OCI-LY1 (cell line): ENCODE data around the gene SCAF8.
"Not testable (repeated sequence)": the region's sequence is repeated elsewhere in the genome, so short reads cannot be mapped to it uniquely, and the experiment has no call there.

Experiments used
- H2AFZ ChIP-seq: fragments of 200-600 bp; sonication (generic), shearing (Covaris generic); 2 replicates; pipeline ENCODE4 v1.6.0; 2014; ENCODE audit warnings: antibody characterized with exemption, mild to moderate bottlenecking, low read length
- H3F3A ChIP-seq: fragments of 200-600 bp; sonication (generic), shearing (Covaris generic); 2 replicates; pipeline ENCODE4 v1.6.0; 2014; ENCODE audit warnings: mild to moderate bottlenecking, antibody characterized with exemption, low read length, moderate library complexity; ENCODE audit not compliant: insufficient read depth
- H3K27ac ChIP-seq: fragments of 200-600 bp; sonication (generic); 2 replicates; pipeline ENCODE4 v1.5.1; 2014; ENCODE audit warnings: low read length, mixed run types, mild to moderate bottlenecking, low read depth; ENCODE audit not compliant: poor library complexity, severe bottlenecking
- H3K27me3 ChIP-seq: fragments of 200-600 bp; sonication (generic); 2 replicates; pipeline ENCODE4 v1.6.0; 2014; ENCODE audit warnings: antibody characterized with exemption, mild to moderate bottlenecking, low read length, moderate library complexity; ENCODE audit not compliant: insufficient read depth
- H3K36me3 ChIP-seq: fragments of 200-600 bp; sonication (generic); 2 replicates; pipeline ENCODE4 v1.6.1; 2014; ENCODE audit warnings: mild to moderate bottlenecking, antibody characterized with exemption, low read length, moderate library complexity, mixed read lengths; ENCODE audit not compliant: insufficient read depth
- H3K4me1 ChIP-seq: fragments of 200-600 bp; sonication (generic); 2 replicates; pipeline ENCODE4 v1.5.1; 2014; ENCODE audit warnings: mild to moderate bottlenecking, low read length, moderate library complexity; ENCODE audit not compliant: insufficient read depth, severe bottlenecking
- H3K4me2 ChIP-seq: fragments of 200-600 bp; sonication (generic), shearing (Covaris generic); 2 replicates; pipeline ENCODE4 v1.6.1; 2014; ENCODE audit warnings: low read length
- H3K4me3 ChIP-seq: fragments of 200-600 bp; sonication (generic); 2 replicates; pipeline ENCODE4 v1.5.1; 2014; ENCODE audit warnings: low read length, low read depth, mild to moderate bottlenecking, mixed read lengths; ENCODE audit not compliant: poor library complexity, severe bottlenecking
- H3K79me2 ChIP-seq: fragments of 200-600 bp; shearing (Covaris generic); 2 replicates; pipeline ENCODE4 v1.6.1; 2016; ENCODE audit warnings: mixed run types, low read length, mixed read lengths; ENCODE audit not compliant: insufficient read depth
- H3K9ac ChIP-seq: fragments of 200-600 bp; sonication (generic), shearing (Covaris generic); 2 replicates; pipeline ENCODE4 v1.6.1; 2014; ENCODE audit warnings: mild to moderate bottlenecking, low read length, mixed read lengths
- H3K9me2 ChIP-seq: fragments of 200-600 bp; sonication (generic), shearing (Covaris generic); 2 replicates; pipeline ENCODE4 v1.6.1; 2014; ENCODE audit warnings: low read depth, mild to moderate bottlenecking, low read length, mixed read lengths
- H3K9me3 ChIP-seq: fragments of 200-600 bp; shearing (Covaris generic); 2 replicates; pipeline ENCODE4 v1.6.1; 2014; ENCODE audit warnings: low read length, mixed read lengths
- H4K20me1 ChIP-seq: fragments of 200-600 bp; sonication (generic), shearing (Covaris generic); 2 replicates; pipeline ENCODE4 v1.6.0; 2016; ENCODE audit warnings: mild to moderate bottlenecking, low read length; ENCODE audit not compliant: insufficient read depth
- EZH2 ChIP-seq: fragments of 200-600 bp; sonication (generic), shearing (Covaris generic); IDR thresholded peaks from 2 replicates; pipeline ENCODE4 v1.8.0; 2017; ENCODE audit warnings: borderline replicate concordance, mixed run types, mild to moderate bottlenecking, antibody characterized with exemption, low read length, moderate library complexity, mixed read lengths
- TF ChIP-seq, protein P1 (sequence below): fragments of 200-600 bp; sonication (generic), shearing (Covaris generic); IDR thresholded peaks from 2 replicates; pipeline ENCODE4 v1.5.1; 2017; ENCODE audit warnings: mild to moderate bottlenecking, antibody characterized with exemption, low read length, moderate library complexity, mixed read lengths

Gene SCAF8

DNA sequence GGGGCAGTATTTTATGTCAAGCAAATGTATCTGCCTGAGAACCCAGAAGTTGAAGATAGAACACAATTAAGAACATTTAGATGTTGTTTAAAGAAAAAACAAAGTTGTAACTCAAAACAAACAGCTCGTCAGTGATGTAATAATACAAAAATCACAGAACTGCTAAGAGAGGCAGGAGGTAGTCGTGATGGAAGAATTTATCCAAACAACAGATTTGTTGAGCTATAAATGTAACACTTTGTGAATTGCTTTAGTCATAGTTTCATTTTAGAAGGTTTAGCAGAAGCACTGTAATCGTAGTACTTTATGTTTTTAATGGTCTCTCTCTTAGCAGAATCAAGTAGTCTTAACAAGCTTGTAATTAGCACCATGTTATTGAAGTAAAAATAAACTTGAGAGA lies 73.6 kb downstream of the SCAF8 start:
- Histone ChIP-seq H4K20me1 (no peaks in the 10 kb centered on the region), H3K9me3 (no peaks in the 10 kb centered on the region), H3K4me2 (no peak overlapping the region), H3K4me1 (no peaks in the 10 kb centered on the region), H3K27me3 (no peaks in the 10 kb centered on the region), H3K36me3 (peaks cover 78% of the 10 kb centered on the region), H2AFZ (no peak overlapping the region), H3K4me3 (no peak overlapping the region), H3K79me2 (no peaks in the 10 kb centered on the region), H3K9me2 (no peaks in the 10 kb centered on the region), H3F3A (no peaks in the 10 kb centered on the region), H3K27ac (no peak overlapping the region), H3K9ac (no peak overlapping the region)
- TF ChIP-seq EZH2, result no peak
- TF ChIP-seq, protein P1, sequence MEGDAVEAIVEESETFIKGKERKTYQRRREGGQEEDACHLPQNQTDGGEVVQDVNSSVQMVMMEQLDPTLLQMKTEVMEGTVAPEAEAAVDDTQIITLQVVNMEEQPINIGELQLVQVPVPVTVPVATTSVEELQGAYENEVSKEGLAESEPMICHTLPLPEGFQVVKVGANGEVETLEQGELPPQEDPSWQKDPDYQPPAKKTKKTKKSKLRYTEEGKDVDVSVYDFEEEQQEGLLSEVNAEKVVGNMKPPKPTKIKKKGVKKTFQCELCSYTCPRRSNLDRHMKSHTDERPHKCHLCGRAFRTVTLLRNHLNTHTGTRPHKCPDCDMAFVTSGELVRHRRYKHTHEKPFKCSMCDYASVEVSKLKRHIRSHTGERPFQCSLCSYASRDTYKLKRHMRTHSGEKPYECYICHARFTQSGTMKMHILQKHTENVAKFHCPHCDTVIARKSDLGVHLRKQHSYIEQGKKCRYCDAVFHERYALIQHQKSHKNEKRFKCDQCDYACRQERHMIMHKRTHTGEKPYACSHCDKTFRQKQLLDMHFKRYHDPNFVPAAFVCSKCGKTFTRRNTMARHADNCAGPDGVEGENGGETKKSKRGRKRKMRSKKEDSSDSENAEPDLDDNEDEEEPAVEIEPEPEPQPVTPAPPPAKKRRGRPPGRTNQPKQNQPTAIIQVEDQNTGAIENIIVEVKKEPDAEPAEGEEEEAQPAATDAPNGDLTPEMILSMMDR, result no peak

GRCh38 chr6:154811663-154812062 lies 78.4 kb downstream of the SCAF8 start:
- not testable (repeated sequence) for H3K79me2 ChIP-seq, H3K27ac ChIP-seq, H3K9ac ChIP-seq, H3K9me2 ChIP-seq, H3F3A ChIP-seq, H3K4me2 ChIP-seq, H4K20me1 ChIP-seq, H2AFZ ChIP-seq, H3K4me3 ChIP-seq, H3K27me3 ChIP-seq, H3K9me3 ChIP-seq
- Histone ChIP-seq H3K4me1 (peaks cover 32% of the 10 kb centered on the region), H3K36me3 (peaks cover 92% of the 10 kb centered on the region)

- H2AFZ ChIP-seq, result no peak overlapping the region
- no peak overlapping the region for H3K4me3 ChIP-seq
- H3K27me3 ChIP-seq, result no peaks in the 10 kb centered on the region
- H3F3A ChIP-seq, result peaks cover 3% of the 10 kb centered on the region; the same call in 1 of the 2 replicates
- TF ChIP-seq, protein P1, result no peak
- no peak for TF ChIP-seq EZH2
- H3K9me2 ChIP-seq, result no peaks in the 10 kb centered on the region
- no peaks in the 10 kb centered on the region for H3K9me3 ChIP-seq
- peaks cover 91% of the 10 kb centered on the region for H3K36me3 ChIP-seq
- H3K4me1 ChIP-seq, result peaks cover 32% of the 10 kb centered on the region
- H3K79me2 ChIP-seq, result no peaks in the 10 kb centered on the region
- no peak overlapping the region for H3K9ac ChIP-seq
- no peak overlapping the region for H3K4me2 ChIP-seq
- peak overlapping the region; percentile 64 for H3K27ac ChIP-seq
- H4K20me1 ChIP-seq, result no peaks in the 10 kb centered on the region
These were observed 80.8 kb downstream of the SCAF8 start for GRCh38 chr6:154814063-154814462.
